Measurements from ENCODE around the gene YIPF7.

YIPF7 gene

GRCh38 chr4:44616621-44617020 is 34.8 kb downstream of the YIPF7 start:
- DNase-seq, result no peak

DNA sequence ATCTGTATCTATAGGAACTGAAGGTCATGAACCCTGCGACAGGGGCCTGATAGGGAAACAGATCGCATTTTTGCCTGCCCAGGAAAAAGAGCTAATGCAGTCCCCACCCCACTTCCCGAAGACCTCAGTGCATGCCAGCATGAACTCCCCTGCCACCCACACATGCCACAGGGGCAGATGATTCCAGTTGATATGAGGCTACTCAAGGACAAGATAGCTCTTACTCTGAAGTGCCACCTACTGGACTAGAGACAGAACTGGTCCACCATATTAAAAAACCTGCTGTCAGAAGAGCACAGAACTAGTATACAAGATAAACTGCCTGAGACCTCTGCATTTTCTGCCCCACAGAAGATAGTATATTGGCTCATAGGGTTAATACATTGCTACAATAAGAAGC is 68.0 kb downstream of the YIPF7 start:
- no peak for DNase-seq

- no peak for DNase-seq
These were observed 71.2 kb downstream of the YIPF7 start for GRCh38 chr4:44580231-44580630.

GRCh38 chr4:44578954-44579353 is 72.5 kb downstream of the YIPF7 start:
- no peak for DNase-seq

All from activated CD4-positive, alpha-beta T cell treated with anti-CD3 and anti-CD28 coated beads for 48 hours (primary cell).